Retinal pigment epithelial cell (primary cell): ENCODE results near the gene GABRR1.

ENCODE experiments used
- DNase-seq: peaks from one replicate; pipeline ENCODE4 v3.0.0-alpha.2; 2010; ENCODE audit warnings: low read depth
- H3K4me3 ChIP-seq: 2 replicates; pipeline ENCODE4 v1.5.1; 2011; ENCODE audit warnings: mild to moderate bottlenecking, low read length, control low read depth, moderate library complexity
- CTCF ChIP-seq: conservative IDR thresholded peaks from 2 replicates; pipeline ENCODE4 v1.5.1; 2011; ENCODE audit warnings: low read depth, low read length, control low read depth, inconsistent platforms

GABRR1 gene

DNA sequence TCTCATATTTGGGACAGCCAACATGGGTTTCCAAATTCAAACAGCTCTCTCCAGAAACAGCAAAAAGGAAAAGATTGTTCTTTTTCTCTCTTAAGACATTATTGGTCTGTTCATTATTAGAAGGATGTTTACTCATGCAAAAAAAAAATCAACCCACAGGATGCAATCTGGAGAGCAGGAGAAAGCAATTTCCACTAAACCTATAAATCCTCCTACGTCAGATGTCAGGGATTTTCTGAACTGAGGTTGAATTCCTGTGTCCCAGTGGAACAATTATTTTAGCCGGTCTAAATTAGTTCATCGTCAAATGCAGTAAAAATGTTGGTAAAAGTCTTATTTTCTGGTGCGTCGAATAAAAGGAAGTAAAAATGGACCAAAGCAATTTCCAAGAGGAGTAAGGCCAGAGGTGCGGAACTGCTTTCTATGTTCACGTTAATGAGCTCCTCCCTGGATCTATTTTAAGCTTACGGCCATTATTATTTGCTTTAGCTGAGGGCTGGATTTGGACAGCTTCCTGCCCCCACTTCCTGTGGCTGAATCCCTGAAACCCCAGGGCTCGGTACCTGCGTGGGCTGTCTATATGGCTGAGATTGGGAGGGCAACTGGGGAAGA lies at the start of gene GABRR1:
Gene GABRR1 (minus strand): TSS at position 60 of the 612 bp plus-strand sequence. CDS start 36 bp downstream, at position 24.
- no peak within 1 kb of the TSS for H3K4me3 ChIP-seq
- TF ChIP-seq CTCF = no peak
- DNase-seq = peak; percentile 66

DNA sequence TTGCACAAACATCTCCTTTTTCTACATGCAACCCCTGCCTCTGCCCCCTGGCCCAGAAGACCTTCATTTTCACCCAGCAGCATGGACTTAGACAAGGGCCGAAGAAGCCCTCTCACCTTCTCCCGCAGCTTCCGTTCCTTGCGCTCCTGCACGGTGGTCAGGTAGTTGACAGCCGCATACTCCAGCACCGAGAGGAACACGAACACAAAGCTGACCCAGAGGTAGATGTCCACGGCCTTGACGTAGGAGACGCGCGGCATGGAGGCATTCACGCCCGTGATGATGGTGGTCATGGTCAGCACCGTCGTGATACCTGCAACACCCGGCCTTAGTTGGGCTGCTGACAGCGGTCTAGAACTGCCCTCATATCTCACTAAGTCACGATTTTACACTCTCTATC lies 47.1 kb upstream of the GABRR1 start:
- no peak overlapping the region for H3K4me3 ChIP-seq
- no peak for TF ChIP-seq CTCF
- DNase-seq = no peak

DNA sequence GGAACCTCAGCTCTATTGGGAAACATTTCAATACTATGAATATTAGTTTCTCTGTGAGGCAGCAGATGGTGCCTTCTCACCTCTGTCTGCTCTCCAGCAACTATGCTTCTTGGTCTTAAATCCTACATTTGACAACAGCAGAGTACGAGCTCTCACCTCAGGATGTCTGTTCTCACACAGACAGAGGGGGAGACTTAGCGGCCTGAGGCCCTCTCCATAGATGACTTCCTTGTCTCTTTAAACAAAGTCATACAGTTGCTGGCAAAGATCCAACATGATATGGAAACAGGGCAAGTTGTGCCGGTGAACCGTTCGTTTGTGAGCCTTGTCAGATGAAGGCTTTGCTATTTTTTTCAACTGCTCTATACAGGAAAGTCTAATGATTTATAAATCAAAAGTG lies 43.7 kb upstream of the GABRR1 start:
- H3K4me3 ChIP-seq = no peak overlapping the region
- no peak for TF ChIP-seq CTCF
- DNase-seq = no peak

GRCh38 chr6:89260310-89260709 lies 43.2 kb upstream of the GABRR1 start:
- H3K4me3 ChIP-seq = no peak overlapping the region
- DNase-seq = no peak
- TF ChIP-seq CTCF = no peak

DNA sequence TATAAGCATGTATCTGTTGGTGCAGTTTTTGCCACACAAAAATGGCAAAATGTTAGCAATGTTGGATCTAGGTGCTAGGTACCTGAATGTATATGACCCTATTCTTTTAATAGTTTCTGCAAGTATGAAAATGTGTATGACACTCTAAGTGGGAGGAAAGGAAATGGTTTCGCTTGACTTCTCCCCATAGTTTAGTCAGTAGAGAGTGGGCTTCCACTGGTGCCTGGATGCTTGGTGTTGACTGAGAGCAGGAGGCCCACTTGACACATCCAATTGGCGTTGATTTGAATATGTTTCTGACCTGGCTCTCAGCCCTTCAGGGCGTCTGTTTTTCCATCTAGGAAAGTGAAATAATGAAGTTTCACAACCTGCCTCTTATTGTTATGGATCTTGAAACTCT lies 41.8 kb upstream of the GABRR1 start:
- no peak for DNase-seq
- H3K4me3 ChIP-seq = no peak overlapping the region
- no peak for TF ChIP-seq CTCF

- no peak for TF ChIP-seq CTCF
- H3K4me3 ChIP-seq = no peak overlapping the region
- DNase-seq = no peak
These were observed 40.6 kb upstream of the GABRR1 start for GRCh38 chr6:89257781-89258180.

GRCh38 chr6:89257346-89257745 lies 40.2 kb upstream of the GABRR1 start:
- TF ChIP-seq CTCF = no peak
- no peak for DNase-seq

More at GRCh38 chr6:89257346-89257745, 40.2 kb upstream of the GABRR1 start:
- H3K4me3 ChIP-seq = no peak overlapping the region
